ENCODE measurements around the gene MTARC1. TPM values are rescaled to one million over a fixed set of nuclear protein-coding genes. Genes with fewer than 3 reads are reported as not detected.

The MTARC1 gene
- total RNA-seq (1.8 TPM), polyA plus RNA-seq (3.3 TPM)
- long read RNA-seq, donor 1 = 0 reads
- long read RNA-seq, donor 2 = 0 reads
- long read RNA-seq, donor 3 = 0 reads
- long read RNA-seq, donor 4 = 0 reads
- long read RNA-seq, donor 5 = 0 reads
- long read RNA-seq, donor 6 = 0 reads
- long read RNA-seq, donor 7 = 0 reads
- long read RNA-seq, donor 8 = 0 reads
- long read RNA-seq, donor 9 = 0 reads
- long read RNA-seq, donor 10 = 0 reads

DNA sequence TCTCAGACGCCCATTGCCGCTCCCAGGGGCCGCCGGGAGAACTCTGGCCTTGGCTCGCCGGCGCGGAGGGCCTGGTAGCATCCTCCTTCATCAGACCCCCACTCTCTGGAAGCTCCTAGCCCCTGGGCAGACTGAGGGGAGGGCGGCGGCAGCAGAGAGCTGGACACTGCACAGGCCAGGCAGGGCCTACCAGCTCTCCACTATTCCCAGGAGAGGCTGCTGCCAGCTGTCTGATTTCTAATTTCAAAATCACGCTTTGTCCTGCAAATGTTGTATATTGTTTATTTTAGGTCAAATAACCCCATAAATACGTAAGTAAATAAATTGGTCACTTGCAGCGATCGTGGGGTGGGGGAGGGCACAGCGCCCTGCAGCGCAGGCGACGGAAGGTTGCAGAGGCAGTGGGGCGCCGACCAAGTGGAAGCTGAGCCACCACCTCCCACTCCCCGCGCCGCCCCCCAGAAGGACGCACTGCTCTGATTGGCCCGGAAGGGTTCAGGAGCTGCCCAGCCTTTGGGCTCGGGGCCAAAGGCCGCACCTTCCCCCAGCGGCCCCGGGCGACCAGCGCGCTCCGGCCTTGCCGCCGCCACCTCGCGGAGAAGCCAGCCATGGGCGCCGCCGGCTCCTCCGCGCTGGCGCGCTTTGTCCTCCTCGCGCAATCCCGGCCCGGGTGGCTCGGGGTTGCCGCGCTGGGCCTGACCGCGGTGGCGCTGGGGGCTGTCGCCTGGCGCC is at the start of gene MTARC1:
TSS of gene MTARC1 (plus strand) at position 577 of the 732 bp plus-strand sequence. CDS start at position 609, 32 bp downstream.
- DNase-seq (ENCODE audit: low read depth in 6 of 9, low spot score in 9 of 9) = peak in 1 of 9 donors; percentile 20
- WGBS = 2% methylated on average over 56 of the region's 56 CpGs
- Histone ChIP-seq H3K27me3 (ENCODE audit: control insufficient read depth in 2 of 2, insufficient read depth in 1 of 2, low read length in 1 of 2) (peaks cover 18 to 34% of the 10 kb centered on the region in 2 donors), H3K4me3 (ENCODE audit: low read length in 2 of 2) (peak within 1 kb of the TSS; percentile 21 to 30), H3K4me1 (ENCODE audit: control insufficient read depth in 2 of 2, insufficient read depth in 2 of 2, low read length in 2 of 2) (peaks cover 0 to 4% of the 10 kb centered on the region in 2 donors), H3K36me3 (ENCODE audit: control insufficient read depth in 2 of 2, insufficient read depth in 2 of 2, low read length in 1 of 2) (no peaks in the 10 kb centered on the region), H3K9me3 (ENCODE audit: control insufficient read depth in 2 of 2, insufficient read depth in 1 of 2, low read length in 1 of 2) (no peaks in the 10 kb centered on the region), H3K27ac (ENCODE audit: low read depth in 1 of 2, low read length in 1 of 2) (no peak within 1 kb of the TSS)

DNA sequence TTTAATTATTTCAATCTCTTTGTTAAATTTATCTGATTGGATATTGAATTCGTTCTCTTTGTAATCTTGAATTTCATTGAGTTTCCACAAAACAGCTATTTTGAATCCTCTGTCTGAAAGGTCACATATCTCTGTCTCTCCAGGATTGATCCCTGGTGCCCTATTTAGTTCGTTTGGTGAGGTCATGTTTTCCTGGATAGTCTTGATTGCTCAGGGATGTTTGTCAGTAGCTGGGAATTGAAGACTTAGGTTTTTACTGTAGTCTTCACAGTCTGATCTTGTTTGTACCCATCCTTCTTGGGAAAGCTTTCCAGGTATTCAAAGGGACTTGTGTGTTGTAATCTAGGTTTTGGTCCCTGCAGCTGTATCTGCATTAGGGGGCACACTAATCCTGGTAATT is 45.4 kb upstream of the MTARC1 start:
- no peaks in the 10 kb centered on the region for H3K36me3 ChIP-seq (ENCODE audit: control insufficient read depth in 2 of 2, insufficient read depth in 2 of 2, low read length in 1 of 2)
- no peaks in the 10 kb centered on the region for H3K4me1 ChIP-seq (ENCODE audit: control insufficient read depth in 2 of 2, insufficient read depth in 2 of 2, low read length in 2 of 2)
- no peak for DNase-seq (ENCODE audit: low read depth in 6 of 9, low spot score in 9 of 9)
- 60% methylated on average over 2 of the region's 2 CpGs for WGBS
- H3K9me3 ChIP-seq (ENCODE audit: control insufficient read depth in 2 of 2, insufficient read depth in 1 of 2, low read length in 1 of 2) = no peaks in the 10 kb centered on the region
- no peak overlapping the region for H3K27ac ChIP-seq (ENCODE audit: low read depth in 1 of 2, low read length in 1 of 2)
- peaks cover 0 to 6% of the 10 kb centered on the region in 2 donors for H3K27me3 ChIP-seq (ENCODE audit: control insufficient read depth in 2 of 2, insufficient read depth in 1 of 2, low read length in 1 of 2)
- H3K4me3 ChIP-seq (ENCODE audit: low read length in 2 of 2) = no peak overlapping the region

DNA sequence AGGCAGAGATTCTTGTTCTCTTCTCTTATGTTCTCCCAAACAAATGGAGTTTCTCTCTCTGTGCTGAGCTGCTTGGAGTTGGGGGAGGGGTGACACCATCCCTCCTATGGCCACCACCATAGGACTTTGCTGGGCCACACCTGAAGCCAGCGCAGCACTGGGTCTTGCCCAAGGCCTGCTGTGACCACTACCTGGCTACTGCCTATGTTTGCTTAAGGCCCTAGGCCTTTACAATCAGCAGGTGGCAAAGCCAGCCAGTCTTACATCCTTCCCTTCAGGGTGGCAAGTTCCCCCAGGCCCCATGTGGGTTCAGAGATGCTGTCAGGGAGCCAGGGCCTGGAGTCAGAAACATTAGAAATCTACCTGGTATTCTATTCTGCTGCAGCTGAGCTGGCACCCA is 44.9 kb upstream of the MTARC1 start:
- no peak for DNase-seq (ENCODE audit: low read depth in 6 of 9, low spot score in 9 of 9)
- Histone ChIP-seq H3K9me3 (ENCODE audit: control insufficient read depth in 2 of 2, insufficient read depth in 1 of 2, low read length in 1 of 2) (no peaks in the 10 kb centered on the region), H3K27ac (ENCODE audit: low read depth in 1 of 2, low read length in 1 of 2) (no peak overlapping the region), H3K27me3 (ENCODE audit: control insufficient read depth in 2 of 2, insufficient read depth in 1 of 2, low read length in 1 of 2) (peaks cover 0 to 11% of the 10 kb centered on the region in 2 donors), H3K4me3 (ENCODE audit: low read length in 2 of 2) (no peak overlapping the region), H3K4me1 (ENCODE audit: control insufficient read depth in 2 of 2, insufficient read depth in 2 of 2, low read length in 2 of 2) (no peaks in the 10 kb centered on the region), H3K36me3 (ENCODE audit: control insufficient read depth in 2 of 2, insufficient read depth in 2 of 2, low read length in 1 of 2) (no peaks in the 10 kb centered on the region)
- WGBS = 100% methylated on average over 1 of the region's 1 CpG

GRCh38 chr1:220742520-220742919 is 44.2 kb upstream of the MTARC1 start:
- Histone ChIP-seq H3K36me3 (ENCODE audit: control insufficient read depth in 2 of 2, insufficient read depth in 2 of 2, low read length in 1 of 2) (no peaks in the 10 kb centered on the region), H3K4me3 (ENCODE audit: low read length in 2 of 2) (no peak overlapping the region), H3K27me3 (ENCODE audit: control insufficient read depth in 2 of 2, insufficient read depth in 1 of 2, low read length in 1 of 2) (peaks cover 0 to 18% of the 10 kb centered on the region in 2 donors), H3K27ac (ENCODE audit: low read depth in 1 of 2, low read length in 1 of 2) (no peak overlapping the region), H3K9me3 (ENCODE audit: control insufficient read depth in 2 of 2, insufficient read depth in 1 of 2, low read length in 1 of 2) (no peaks in the 10 kb centered on the region), H3K4me1 (ENCODE audit: control insufficient read depth in 2 of 2, insufficient read depth in 2 of 2, low read length in 2 of 2) (no peaks in the 10 kb centered on the region)
- WGBS = 93% methylated on average over 3 of the region's 3 CpGs
- DNase-seq (ENCODE audit: low read depth in 6 of 9, low spot score in 9 of 9) = no peak

DNA sequence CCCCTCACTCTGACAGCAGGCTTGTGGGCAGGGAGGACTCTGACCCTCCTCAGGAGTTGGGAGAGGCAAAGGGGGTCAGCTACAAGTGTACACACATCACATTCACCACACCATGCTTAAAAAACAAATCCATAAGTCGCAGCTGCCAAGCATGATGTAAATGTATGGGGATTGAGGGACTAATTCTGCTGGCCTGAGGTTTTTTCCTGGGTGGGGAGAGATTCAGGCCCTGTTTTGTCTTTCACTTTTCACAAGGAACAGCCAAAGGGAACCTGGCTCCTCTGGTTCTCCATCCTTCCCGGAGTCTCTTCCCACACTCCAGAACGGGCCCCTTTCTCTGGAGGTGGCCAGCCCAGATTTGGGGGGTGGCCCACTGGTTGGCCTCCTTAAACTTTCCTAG is 39.9 kb upstream of the MTARC1 start:
- no peak for DNase-seq (ENCODE audit: low read depth in 6 of 9, low spot score in 9 of 9)
- 93% methylated on average over 3 of the region's 3 CpGs for WGBS

DNA sequence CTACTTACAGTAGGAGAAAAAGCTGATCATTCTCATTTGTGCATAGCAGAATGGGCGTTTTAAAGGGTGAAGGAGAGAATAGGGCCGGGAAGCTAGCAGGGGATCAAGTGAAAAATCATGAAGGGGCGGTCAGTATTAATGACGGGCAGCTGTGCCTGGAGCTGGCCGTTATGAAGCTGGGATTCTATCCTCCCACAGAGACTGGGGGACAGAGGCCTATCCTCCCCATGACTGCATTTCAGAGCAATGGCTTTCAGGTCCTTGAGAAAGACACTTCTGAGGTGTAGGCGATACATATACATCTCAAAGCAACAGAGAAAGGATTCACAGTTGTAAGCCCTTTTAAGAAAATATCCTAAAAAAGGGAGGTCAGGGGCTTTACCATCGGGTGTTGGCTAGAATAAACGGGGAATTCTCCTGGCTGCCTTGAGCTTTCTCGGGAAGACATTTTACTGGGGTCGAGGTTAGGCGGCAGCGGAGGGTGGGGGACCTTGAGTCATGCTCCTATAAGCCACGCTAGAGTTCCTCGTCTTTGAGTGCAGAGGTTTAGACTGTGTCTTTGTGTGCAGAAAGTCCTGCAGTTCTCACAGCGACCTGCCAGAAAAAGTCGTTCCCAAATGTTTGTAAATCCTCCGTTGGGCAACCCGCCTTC is 39.1 kb upstream of the MTARC1 start:
- Histone ChIP-seq H3K27ac (ENCODE audit: low read depth in 1 of 2, low read length in 1 of 2) (peak overlapping the region in 1 of 2 donors; percentile 7), H3K27me3 (ENCODE audit: control insufficient read depth in 2 of 2, insufficient read depth in 1 of 2, low read length in 1 of 2) (peaks cover 10 to 41% of the 10 kb centered on the region in 2 donors), H3K4me3 (ENCODE audit: low read length in 2 of 2) (peak overlapping the region in 1 of 2 donors; percentile 35), H3K36me3 (ENCODE audit: control insufficient read depth in 2 of 2, insufficient read depth in 2 of 2, low read length in 1 of 2) (no peaks in the 10 kb centered on the region), H3K9me3 (ENCODE audit: control insufficient read depth in 2 of 2, insufficient read depth in 1 of 2, low read length in 1 of 2) (no peaks in the 10 kb centered on the region), H3K4me1 (ENCODE audit: control insufficient read depth in 2 of 2, insufficient read depth in 2 of 2, low read length in 2 of 2) (peaks cover 0 to 5% of the 10 kb centered on the region in 2 donors)
- DNase-seq (ENCODE audit: low read depth in 6 of 9, low spot score in 9 of 9) = no peak
- 46% methylated on average over 18 of the region's 18 CpGs for WGBS

More for the DNA sequence above, 39.9 kb upstream of the MTARC1 start:
- Histone ChIP-seq H3K4me1 (ENCODE audit: control insufficient read depth in 2 of 2, insufficient read depth in 2 of 2, low read length in 2 of 2) (peaks cover 0 to 5% of the 10 kb centered on the region in 2 donors), H3K27me3 (ENCODE audit: control insufficient read depth in 2 of 2, insufficient read depth in 1 of 2, low read length in 1 of 2) (peaks cover 10 to 41% of the 10 kb centered on the region in 2 donors), H3K27ac (ENCODE audit: low read depth in 1 of 2, low read length in 1 of 2) (no peak overlapping the region), H3K36me3 (ENCODE audit: control insufficient read depth in 2 of 2, insufficient read depth in 2 of 2, low read length in 1 of 2) (no peaks in the 10 kb centered on the region), H3K9me3 (ENCODE audit: control insufficient read depth in 2 of 2, insufficient read depth in 1 of 2, low read length in 1 of 2) (no peaks in the 10 kb centered on the region), H3K4me3 (ENCODE audit: low read length in 2 of 2) (no peak overlapping the region)

GRCh38 chr1:220748089-220748934 is 38.4 kb upstream of the MTARC1 start, which contains the start of gene MTARC2:
TSS of gene MTARC2 (plus strand) at chr1:220748322. CDS start at chr1:220748532, 210 bp downstream.
- H3K4me1 ChIP-seq (ENCODE audit: control insufficient read depth in 2 of 2, insufficient read depth in 2 of 2, low read length in 2 of 2) = peaks cover 0 to 5% of the 10 kb centered on the region in 2 donors
- no peaks in the 10 kb centered on the region for H3K9me3 ChIP-seq (ENCODE audit: control insufficient read depth in 2 of 2, insufficient read depth in 1 of 2, low read length in 1 of 2)
- peaks cover 10 to 41% of the 10 kb centered on the region in 2 donors for H3K27me3 ChIP-seq (ENCODE audit: control insufficient read depth in 2 of 2, insufficient read depth in 1 of 2, low read length in 1 of 2)
- DNase-seq (ENCODE audit: low read depth in 6 of 9, low spot score in 9 of 9) = peak in 2 of 9 donors; percentile 8 to 19
- peak within 1 kb of the TSS in 1 of 2 donors; percentile 7 for H3K27ac ChIP-seq (ENCODE audit: low read depth in 1 of 2, low read length in 1 of 2)
- H3K36me3 ChIP-seq (ENCODE audit: control insufficient read depth in 2 of 2, insufficient read depth in 2 of 2, low read length in 1 of 2) = no peaks in the 10 kb centered on the region
- H3K4me3 ChIP-seq (ENCODE audit: low read length in 2 of 2) = peak within 1 kb of the TSS; percentile 35 to 36
- WGBS = 3% methylated on average over 77 of the region's 77 CpGs

- DNase-seq (ENCODE audit: low read depth in 6 of 9, low spot score in 9 of 9) = no peak
- Histone ChIP-seq H3K9me3 (ENCODE audit: control insufficient read depth in 2 of 2, insufficient read depth in 1 of 2, low read length in 1 of 2) (no peaks in the 10 kb centered on the region), H3K27me3 (ENCODE audit: control insufficient read depth in 2 of 2, insufficient read depth in 1 of 2, low read length in 1 of 2) (peaks cover 10 to 41% of the 10 kb centered on the region in 2 donors), H3K4me1 (ENCODE audit: control insufficient read depth in 2 of 2, insufficient read depth in 2 of 2, low read length in 2 of 2) (peaks cover 0 to 5% of the 10 kb centered on the region in 2 donors), H3K36me3 (ENCODE audit: control insufficient read depth in 2 of 2, insufficient read depth in 2 of 2, low read length in 1 of 2) (no peaks in the 10 kb centered on the region), H3K27ac (ENCODE audit: low read depth in 1 of 2, low read length in 1 of 2) (no peak overlapping the region), H3K4me3 (ENCODE audit: low read length in 2 of 2) (no peak overlapping the region)
- WGBS = 34% methylated on average over 3 of the region's 3 CpGs
These were observed 37.8 kb upstream of the MTARC1 start for GRCh38 chr1:220748936-220749335.
